HepG2 (cell line): Measurements from ENCODE around the gene PXMP2. TPM values are rescaled to one million over a fixed set of nuclear protein-coding genes. Genes with fewer than 3 reads are reported as not detected.

Source experiments
- ATAC-seq: fragments of 200-7000 bp; cut with Tn5 transposase; 3 replicates; pipeline ENCODE4 v1.9.1; 2020; ENCODE audit warnings: mild to moderate bottlenecking, moderate library complexity
- BruUV-seq: library from RNA; stranded (reverse); fragments of 400-500 nt; replicated peaks from 2 replicates; lab custom pipeline; 2021; lab: Mats Ljungman, UMichigan
- CTCF ChIA-PET: fragments of 300-600 bp; formaldehyde crosslinking; extraction: SDS; loops from one replicate; lab custom pipeline; 2021; ENCODE audit warnings: low total read pairs, inconsistent platforms, low intra/inter-chr PET ratio; lab: Yijun Ruan, JAX
- POLR2A ChIA-PET: fragments of 350-600 bp; sonication (Branson Sonifier 250); formaldehyde crosslinking; loops from one replicate; lab custom pipeline; 2020; ENCODE audit warnings: antibody characterized with exemption, inconsistent platforms; lab: Yijun Ruan, JAX
- DNase-seq: peaks from one replicate; pipeline ENCODE4 v3.0.0-alpha.2; 2015; ENCODE audit warnings: low spot score
- FAIRE-seq: peaks from 3 replicates; lab custom pipeline; 2011; peaks lifted over from hg19 to GRCh38; lab: Jason Lieb, UNC
- H2AFZ ChIP-seq: one replicate; pipeline ENCODE4 v1.6.1; 2011; ENCODE audit warnings: low read length, inconsistent platforms
- H3K27ac ChIP-seq: fragments of 300-600 bp; 3 replicates; pipeline ENCODE4 v1.8.0; 2011; ENCODE audit warnings: mixed run types, mild to moderate bottlenecking, mixed read lengths, low read length, inconsistent platforms; ENCODE audit not compliant: insufficient read depth; ENCODE audit errors: extremely low read length
- H3K27me3 ChIP-seq, 2 experiments: fragments of 200-600 bp in 1 of 2; 2 replicates in 1 of 2; 3 replicates in 1 of 2; pipeline versions ENCODE4 v1.6.0 to v1.8.0; 2011; ENCODE audit warnings: low read length in 2 of 2, mild to moderate bottlenecking in 2 of 2, moderate library complexity in 2 of 2, inconsistent platforms in 1 of 2; ENCODE audit not compliant: insufficient read depth in 2 of 2, control insufficient read depth in 1 of 2
- H3K36me3 ChIP-seq, 2 experiments: fragments of 200-600 bp in 1 of 2; replicated peaks in 1 of 2; 2 replicates in 1 of 2; 3 replicates in 1 of 2; pipeline versions ENCODE4 v1.5.1 to v1.8.0; 2011; ENCODE audit warnings: low read length in 2 of 2, inconsistent platforms in 1 of 2; ENCODE audit not compliant: insufficient read depth in 2 of 2, control insufficient read depth in 1 of 2
- H3K4me1 ChIP-seq: 2 replicates; pipeline ENCODE4 v1.5.1; 2012; ENCODE audit warnings: low read length, inconsistent platforms; ENCODE audit not compliant: insufficient read depth
- H3K4me2 ChIP-seq: 2 replicates; pipeline ENCODE4 v1.6.0; 2011; ENCODE audit warnings: low read depth, low read length, inconsistent platforms
- H3K4me3 ChIP-seq, 3 experiments: fragments of 200-600 bp in 1 of 3; sonication (generic), shearing (Covaris generic) in 1 of 3; replicated peaks in 1 of 3; 2 replicates each; pipeline ENCODE4 v1.5.1; 2011 to 2016; ENCODE audit warnings: low read length in 3 of 3, inconsistent platforms in 2 of 3, low read depth in 2 of 3, mild to moderate bottlenecking in 2 of 3, control low read depth in 1 of 3, mixed read lengths in 1 of 3; ENCODE audit not compliant: insufficient read depth in 1 of 3
- H3K79me2 ChIP-seq: one replicate; pipeline ENCODE4 v1.6.1; 2011; ENCODE audit warnings: low read length, inconsistent platforms; ENCODE audit not compliant: insufficient read depth
- H3K9ac ChIP-seq: 2 replicates; pipeline ENCODE4 v1.6.0; 2011; ENCODE audit warnings: mild to moderate bottlenecking, low read depth, low read length, inconsistent platforms; ENCODE audit not compliant: insufficient read depth
- H3K9me3 ChIP-seq: 2 replicates; pipeline ENCODE4 v1.5.1; 2012; ENCODE audit warnings: mild to moderate bottlenecking, low read length
- H4K20me1 ChIP-seq: 2 replicates; pipeline ENCODE4 v1.6.0; 2011; ENCODE audit warnings: inconsistent platforms, mild to moderate bottlenecking, low read length, moderate library complexity; ENCODE audit not compliant: insufficient read depth
- BHLHE40 ChIP-seq: IDR thresholded peaks from 2 replicates; pipeline ENCODE4 v1.6.1; 2011; ENCODE audit warnings: low read length, improper control_type of control experiment
- GATAD1 ChIP-seq: IDR thresholded peaks from 2 replicates; pipeline ENCODE4 v1.6.1; 2016; ENCODE audit warnings: missing genetic modification reagents, missing compliant biosample characterization
- GMEB1 ChIP-seq: sonication (generic); formaldehyde crosslinking; IDR thresholded peaks from 2 replicates; pipeline ENCODE4 v1.5.1; 2020; ENCODE audit warnings: missing genetic modification reagents, mild to moderate bottlenecking, borderline replicate concordance
- HDAC6 ChIP-seq: fragments of 200-600 bp; sonication (generic); IDR thresholded peaks from 2 replicates; pipeline ENCODE4 v1.7.0; 2017; ENCODE audit warnings: mild to moderate bottlenecking, antibody characterized with exemption, low read length, low read depth
- HOXA5 ChIP-seq: sonication (generic); formaldehyde crosslinking; IDR thresholded peaks from 2 replicates; pipeline ENCODE4 v1.4.0; 2020; ENCODE audit warnings: missing genetic modification reagents
- IRF9 ChIP-seq: sonication (generic); formaldehyde crosslinking; IDR thresholded peaks from 2 replicates; pipeline ENCODE4 v1.8.0; 2022; ENCODE audit warnings: missing genetic modification reagents, mild to moderate bottlenecking, borderline replicate concordance
- POLR2AphosphoS2 ChIP-seq: IDR thresholded peaks from 2 replicates; pipeline ENCODE4 v1.6.1; 2011; ENCODE audit warnings: low read depth, low read length, improper control_type of control experiment
- ZMYM4 ChIP-seq: sonication (generic); formaldehyde crosslinking; IDR thresholded peaks from 2 replicates; pipeline ENCODE4 v1.8.1; 2023; ENCODE audit warnings: mild to moderate bottlenecking, missing genetic modification reagents
- ZNF407 ChIP-seq: sonication (generic); formaldehyde crosslinking; IDR thresholded peaks from one replicate; pipeline ENCODE4 v1.5.1; 2020; ENCODE audit warnings: mild to moderate bottlenecking, missing genetic modification reagents; ENCODE audit errors: not compliant biosample characterization
- ZNF724P ChIP-seq: sonication (generic); formaldehyde crosslinking; IDR thresholded peaks from 2 replicates; pipeline ENCODE4 v1.8.0; 2022; ENCODE audit warnings: missing genetic modification reagents, borderline replicate concordance
- ZNF746 ChIP-seq: sonication (generic); formaldehyde crosslinking; IDR thresholded peaks from 2 replicates; pipeline ENCODE4 v1.8.0; 2022; ENCODE audit warnings: mild to moderate bottlenecking, missing genetic modification reagents
- WGBS: methylation state at CpG from one replicate; pipeline ENCODE4 v1.1.6; 2017; ENCODE audit warnings: low lambda C conversion rate; 5-methylcytosine and 5-hydroxymethylcytosine counted together
- in situ Hi-C: cut with HindIII; loops from 2 replicates; pipeline ENCODE4 v1.10.0; 2017; ENCODE audit warnings: low pct_unique_long_range_greater_than_20kb; ENCODE audit not compliant: extremely low pct_ligation_motif_present
- intact Hi-C: fragments of 100-400 bp; cut with micrococcal nuclease; formaldehyde crosslinking; loops from one replicate; pipeline ENCODE4 v1.10.0; 2022; ENCODE audit not compliant: unreplicated experiment
- polyA plus RNA-seq, 8 experiments: library from polyadenylated mRNA; depleted of rRNA in 3 of 8; stranded (reverse) in 7 of 8; unstranded in 1 of 8; fragments of >200 nt; fragmentation: Illumina TruSeq in 4 of 8; extraction: Trizol in 4 of 8; gene quantifications; 2 replicates each; pipeline versions ENCODE4 v1.2.1 to v1.2.3, GENCODE V29; 2011 to 2016; ENCODE audit warnings: low read depth in 4 of 8, missing spikeins in 1 of 8, mixed read lengths in 1 of 8; ENCODE audit not compliant: insufficient read depth in 1 of 8
- total RNA-seq, 5 experiments: library from RNA; depleted of rRNA; stranded (reverse); fragments of >200 nt; fragmentation: Illumina TruSeq; extraction: Trizol; gene quantifications; 2 replicates each; pipeline ENCODE4 v1.2.3, GENCODE V29; 2016; ENCODE audit warnings: low read depth in 1 of 5

Gene PXMP2
- total and polyA plus RNA-seq, 2 of the 13 experiments (the other 11 are each of a cell fraction or from before 2014, with no cell fraction given): 25.5 to 42.9 TPM

GRCh38 chr12:132726386-132726785, 39.0 kb downstream of the PXMP2 start:
- ChIA-PET CTCF (no interaction called here), POLR2A (no interaction called here)
- H3K27ac ChIP-seq: no peak overlapping the region
- H4K20me1 ChIP-seq: no peaks in the 10 kb centered on the region
- H2AFZ ChIP-seq: no peak overlapping the region
- no peak overlapping the region for H3K9ac ChIP-seq
- FAIRE-seq (no peak), ATAC-seq (no peak), DNase-seq (no peak)
- TF ChIP-seq POLR2AphosphoS2 (no peak), GMEB1 (CRISPR knock-in tag) (no peak), ZNF407 (CRISPR knock-in tag) (no peak), BHLHE40 (no peak), ZNF724P (CRISPR knock-in tag) (no peak), ZMYM4 (CRISPR knock-in tag) (no peak), GATAD1 (CRISPR knock-in tag) (no peak), HOXA5 (CRISPR knock-in tag) (no peak), IRF9 (CRISPR knock-in tag) (no peak), ZNF746 (CRISPR knock-in tag) (no peak), HDAC6 (no peak)
- H3K4me3 ChIP-seq: no peak overlapping the region
- BruUV-seq: no TSS peak
- H3K9me3 ChIP-seq: no peaks in the 10 kb centered on the region
- no peak overlapping the region for H3K4me2 ChIP-seq
- 97% methylated on average over 12 of the region's 12 CpGs for WGBS
- intact Hi-C loops: no loop called here
- in situ Hi-C loops: no loop called here
- H3K4me1 ChIP-seq: no peaks in the 10 kb centered on the region
- no peaks in the 10 kb centered on the region for H3K27me3 ChIP-seq
- H3K36me3 ChIP-seq: peaks cover 18 to 69% of the 10 kb centered on the region in 2 experiments; a peak in 4 of 5 replicates
- H3K79me2 ChIP-seq: no peaks in the 10 kb centered on the region
